ENCODE data around the gene TAF10. TPM values are rescaled to one million over a fixed set of nuclear protein-coding genes. Genes with fewer than 3 reads are reported as not detected.
A peak's percentile ranks its signal among the peaks of the same experiment; 100 is the strongest.

TAF10 gene
- total RNA-seq, 4 donors from 2014 or later: 55.9 to 90.8 (median 74.5) TPM

DNA sequence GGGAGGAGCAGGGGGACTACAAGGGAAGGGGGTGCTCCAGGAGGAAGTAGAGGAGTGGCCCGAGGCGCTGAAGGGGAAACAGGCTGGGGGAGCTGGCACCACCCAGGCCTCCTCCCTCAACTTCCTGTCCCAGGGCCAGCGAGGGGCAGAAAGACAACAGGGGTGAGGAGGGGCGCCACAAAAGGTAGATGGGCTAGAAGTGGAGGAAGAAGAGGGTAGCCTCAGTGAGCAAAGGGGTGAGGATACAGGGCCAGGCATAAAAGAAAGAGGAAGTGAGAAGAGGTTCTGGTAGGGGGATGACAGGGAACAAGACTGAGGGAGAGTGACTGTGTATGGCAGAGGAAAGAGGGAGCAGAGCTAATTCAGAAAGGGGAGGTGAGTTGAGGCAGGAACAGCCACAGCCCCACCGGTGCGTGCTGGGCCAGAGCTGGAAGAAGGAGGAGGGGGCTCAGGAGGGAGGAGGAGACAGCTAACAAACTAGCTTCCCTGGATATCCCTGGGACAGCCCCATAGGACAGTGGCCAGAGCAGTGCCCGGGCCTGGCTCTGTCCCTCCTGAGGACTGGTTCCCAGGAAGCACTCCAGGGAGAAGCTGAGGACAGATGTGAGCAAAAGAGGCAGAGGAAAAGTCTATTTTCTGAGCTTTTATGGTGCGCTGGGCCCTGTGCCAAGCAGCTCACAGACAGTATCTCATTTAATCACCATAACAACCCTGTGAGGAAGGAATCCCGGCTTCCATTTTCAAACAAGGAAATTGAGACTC, 35.1 kb upstream of the TAF10 start:
- Histone ChIP-seq H3K4me3 (no peak overlapping the region), H3K27ac (peak overlapping the region; percentile 57 to 72 (median 66)), H3K27me3 (no peaks in the 10 kb centered on the region), H3K9me3 (no peaks in the 10 kb centered on the region), H3K4me1 (peaks cover 0 to 28% (median 18%) of the 10 kb centered on the region in 4 donors), H3K36me3 (no peaks in the 10 kb centered on the region)
- peak in 2 of 3 donors; percentile 69 to 70 for DNase-seq
- TF ChIP-seq POLR2A (IDR thresholded peaks at IDR 0.05): no peak
- TF ChIP-seq, protein P1, sequence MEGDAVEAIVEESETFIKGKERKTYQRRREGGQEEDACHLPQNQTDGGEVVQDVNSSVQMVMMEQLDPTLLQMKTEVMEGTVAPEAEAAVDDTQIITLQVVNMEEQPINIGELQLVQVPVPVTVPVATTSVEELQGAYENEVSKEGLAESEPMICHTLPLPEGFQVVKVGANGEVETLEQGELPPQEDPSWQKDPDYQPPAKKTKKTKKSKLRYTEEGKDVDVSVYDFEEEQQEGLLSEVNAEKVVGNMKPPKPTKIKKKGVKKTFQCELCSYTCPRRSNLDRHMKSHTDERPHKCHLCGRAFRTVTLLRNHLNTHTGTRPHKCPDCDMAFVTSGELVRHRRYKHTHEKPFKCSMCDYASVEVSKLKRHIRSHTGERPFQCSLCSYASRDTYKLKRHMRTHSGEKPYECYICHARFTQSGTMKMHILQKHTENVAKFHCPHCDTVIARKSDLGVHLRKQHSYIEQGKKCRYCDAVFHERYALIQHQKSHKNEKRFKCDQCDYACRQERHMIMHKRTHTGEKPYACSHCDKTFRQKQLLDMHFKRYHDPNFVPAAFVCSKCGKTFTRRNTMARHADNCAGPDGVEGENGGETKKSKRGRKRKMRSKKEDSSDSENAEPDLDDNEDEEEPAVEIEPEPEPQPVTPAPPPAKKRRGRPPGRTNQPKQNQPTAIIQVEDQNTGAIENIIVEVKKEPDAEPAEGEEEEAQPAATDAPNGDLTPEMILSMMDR (IDR thresholded peaks at IDR 0.05): no peak

DNA sequence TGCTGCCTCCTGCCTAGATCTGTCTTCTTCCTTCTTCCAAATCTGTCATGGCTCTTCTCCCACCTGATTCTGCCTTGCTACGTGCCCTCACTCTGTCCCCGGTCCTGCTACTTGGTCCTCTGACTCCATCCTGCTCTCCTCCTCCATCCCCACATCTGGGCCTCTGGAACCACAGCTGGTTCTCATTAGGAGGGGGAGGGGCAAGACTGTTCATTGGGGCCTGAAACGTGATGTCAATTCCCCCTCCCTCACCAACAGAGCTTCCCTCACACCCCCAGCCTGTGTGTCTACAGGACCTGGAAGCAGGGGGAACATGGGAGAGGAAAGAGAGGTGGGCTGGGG, 34.5 kb upstream of the TAF10 start:
- peaks cover 0 to 28% (median 18%) of the 10 kb centered on the region in 4 donors for H3K4me1 ChIP-seq
- H3K9me3 ChIP-seq: no peaks in the 10 kb centered on the region
- DNase-seq: no peak
- no peak overlapping the region for H3K4me3 ChIP-seq
- H3K27me3 ChIP-seq: no peaks in the 10 kb centered on the region
- TF ChIP-seq POLR2A (IDR thresholded peaks at IDR 0.05): no peak
- TF ChIP-seq, protein P1 (IDR thresholded peaks at IDR 0.05): no peak
- peak overlapping the region; percentile 57 to 72 (median 66) for H3K27ac ChIP-seq
- H3K36me3 ChIP-seq: no peaks in the 10 kb centered on the region

GRCh38 chr11:6646071-6646470, 34.1 kb upstream of the TAF10 start:
- H3K27me3 ChIP-seq: no peaks in the 10 kb centered on the region
- H3K4me1 ChIP-seq: peaks cover 0 to 28% (median 18%) of the 10 kb centered on the region in 4 donors
- no peak for TF ChIP-seq POLR2A (IDR thresholded peaks at IDR 0.05)
- TF ChIP-seq, protein P1 (IDR thresholded peaks at IDR 0.05): no peak
- H3K9me3 ChIP-seq: no peaks in the 10 kb centered on the region
- no peak overlapping the region for H3K4me3 ChIP-seq
- H3K27ac ChIP-seq: peak overlapping the region; percentile 57 to 72 (median 66)
- DNase-seq: no peak
- H3K36me3 ChIP-seq: no peaks in the 10 kb centered on the region

DNA sequence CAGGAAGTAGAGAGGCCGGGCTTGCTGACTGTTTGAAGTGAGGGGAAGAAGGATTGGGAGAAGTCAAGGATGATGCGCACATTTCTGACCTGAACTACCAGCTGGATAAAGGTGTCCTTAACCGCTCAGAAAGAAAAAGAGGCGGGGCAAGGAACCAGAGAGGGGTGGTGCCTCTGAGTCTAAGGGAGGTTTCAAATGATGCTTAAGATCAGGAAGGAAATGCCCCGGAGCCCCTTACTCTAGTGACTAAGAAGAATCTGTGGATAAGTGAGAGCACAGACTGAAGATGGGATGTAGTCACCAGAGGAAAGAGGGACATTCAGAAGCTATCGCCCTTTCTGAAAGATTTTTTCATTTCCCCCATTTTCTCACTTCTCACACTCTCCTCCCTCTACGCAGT, 30.9 kb upstream of the TAF10 start:
- Histone ChIP-seq H3K27ac (no peak overlapping the region), H3K36me3 (no peaks in the 10 kb centered on the region), H3K4me1 (peaks cover 0 to 32% (median 18%) of the 10 kb centered on the region in 4 donors), H3K27me3 (no peaks in the 10 kb centered on the region), H3K9me3 (no peaks in the 10 kb centered on the region), H3K4me3 (no peak overlapping the region)
- no peak for DNase-seq
- TF ChIP-seq POLR2A (IDR thresholded peaks at IDR 0.05): no peak
- TF ChIP-seq, protein P1 (IDR thresholded peaks at IDR 0.05): no peak

DNA sequence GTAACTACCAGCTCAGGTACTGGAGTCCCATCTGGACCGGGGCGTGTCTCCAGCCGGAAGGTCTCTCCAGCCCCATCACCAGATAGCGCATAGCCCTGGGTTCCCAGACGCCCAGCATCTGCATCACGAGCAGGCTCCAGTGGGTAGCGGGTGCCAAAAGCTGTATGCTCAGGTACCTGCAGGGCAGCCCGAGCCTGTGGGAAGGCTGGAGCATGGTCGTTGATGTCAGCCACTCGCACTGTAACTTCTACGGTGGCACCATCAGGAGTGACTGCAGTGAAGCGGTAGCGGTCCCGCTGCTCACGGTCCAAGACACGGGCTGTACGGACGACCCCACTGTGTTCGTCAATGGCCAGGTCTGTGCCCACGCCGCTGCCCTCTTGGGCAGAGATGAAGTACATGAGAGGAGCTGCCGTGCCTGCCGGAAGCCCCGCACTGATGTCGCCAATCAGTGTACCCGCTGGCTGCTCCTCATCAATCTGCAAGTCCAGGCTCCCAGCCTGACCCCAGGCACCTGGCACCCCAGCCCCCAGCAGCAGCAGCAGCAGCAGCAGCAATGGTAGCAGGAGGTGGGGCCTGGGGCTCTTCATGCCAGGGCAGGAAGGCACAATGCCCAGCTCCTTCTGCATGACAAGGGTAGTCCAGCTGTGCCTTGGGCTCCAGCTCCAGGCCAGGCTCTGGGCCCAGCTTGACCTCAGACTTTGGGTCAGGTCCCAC, 29.1 kb upstream of the TAF10 start:
- no peaks in the 10 kb centered on the region for H3K9me3 ChIP-seq
- peaks cover 0 to 19% (median 6%) of the 10 kb centered on the region in 4 donors for H3K4me1 ChIP-seq
- no peak overlapping the region for H3K27ac ChIP-seq
- H3K27me3 ChIP-seq: no peaks in the 10 kb centered on the region
- DNase-seq: no peak
- no peak for TF ChIP-seq POLR2A (IDR thresholded peaks at IDR 0.05)
- TF ChIP-seq, protein P1 (IDR thresholded peaks at IDR 0.05): no peak
- no peak overlapping the region for H3K4me3 ChIP-seq
- H3K36me3 ChIP-seq: no peaks in the 10 kb centered on the region
